Smooth muscle cell (in vitro differentiated cells): ENCODE measurements around the gene GNL2. TPM values are rescaled to one million over a fixed set of nuclear protein-coding genes. Genes with fewer than 3 reads are reported as not detected.

Experiments
- DNase-seq: peaks from one replicate; lab custom pipeline; 2025; ENCODE audit not compliant: unreplicated experiment; lab: John Stamatoyannopoulos, UW
- H2AFZ ChIP-seq: fragments of 200-600 bp; sonication (generic); 2 replicates; pipeline ENCODE4 v1.6.0; 2016; ENCODE audit warnings: antibody characterized with exemption, low read depth, mild to moderate bottlenecking
- H3F3A ChIP-seq: fragments of 200-600 bp; sonication (generic); 2 replicates; pipeline ENCODE4 v1.6.0; 2017; ENCODE audit warnings: antibody characterized with exemption, low read depth
- H3K27ac ChIP-seq: fragments of 200-600 bp; sonication (generic); 2 replicates; pipeline ENCODE4 v1.5.1; 2016; ENCODE audit warnings: low read depth, mild to moderate bottlenecking
- H3K27me3 ChIP-seq: fragments of 200-600 bp; sonication (generic); 2 replicates; pipeline ENCODE4 v1.6.1; 2016; ENCODE audit warnings: low read depth, mild to moderate bottlenecking
- H3K36me3 ChIP-seq: fragments of 200-600 bp; sonication (generic); 2 replicates; pipeline ENCODE4 v1.5.1; 2016; ENCODE audit warnings: low read depth
- H3K4me1 ChIP-seq: fragments of 200-600 bp; sonication (generic); 2 replicates; pipeline ENCODE4 v1.5.1; 2016; ENCODE audit warnings: low read depth
- H3K4me2 ChIP-seq: fragments of 200-600 bp; sonication (generic); 2 replicates; pipeline ENCODE4 v1.6.0; 2016; ENCODE audit warnings: mild to moderate bottlenecking
- H3K4me3 ChIP-seq: fragments of 200-600 bp; sonication (generic); 2 replicates; pipeline ENCODE4 v1.5.1; 2016; ENCODE audit warnings: mild to moderate bottlenecking
- H3K79me2 ChIP-seq: fragments of 200-600 bp; sonication (generic); 2 replicates; pipeline ENCODE4 v1.6.0; 2016; ENCODE audit warnings: low read depth, mild to moderate bottlenecking
- H3K9ac ChIP-seq: fragments of 200-600 bp; sonication (generic); 2 replicates; pipeline ENCODE4 v1.6.0; 2016; ENCODE audit warnings: low read depth
- H3K9me3 ChIP-seq: fragments of 200-600 bp; sonication (generic); replicated peaks from 2 replicates; pipeline ENCODE4 v1.5.1; 2016; ENCODE audit warnings: low read depth
- H4K20me1 ChIP-seq: fragments of 200-600 bp; sonication (generic); 2 replicates; pipeline ENCODE4 v1.6.0; 2016; ENCODE audit warnings: low read depth
- WGBS: methylation state at CpG from one replicate; pipeline ENCODE4 v1.1.7; 2016; ENCODE audit warnings: low lambda C conversion rate; 5-methylcytosine and 5-hydroxymethylcytosine counted together
- polyA plus RNA-seq: library from polyadenylated mRNA; unstranded; fragments of >200 nt; fragmentation: Nextera tagmentation; extraction: Ambion mirVana; gene quantifications from 2 replicates; pipeline ENCODE4 v1.2.1, GENCODE V29; 2016
- total RNA-seq: library from RNA; depleted of rRNA; stranded (reverse); fragments of >200 nt; gene quantifications from 2 replicates; pipeline ENCODE4 v1.2.3, GENCODE V29; 2014
- TF ChIP-seq, protein P1 (sequence below): fragments of 200-600 bp; sonication (generic); IDR thresholded peaks from 2 replicates; pipeline ENCODE4 v1.5.1; 2017; ENCODE audit warnings: borderline replicate concordance, mild to moderate bottlenecking, antibody characterized with exemption; ENCODE audit not compliant: insufficient read depth, poor library complexity, severe bottlenecking

Gene GNL2
- total and polyA plus RNA-seq, 2 experiments from 2014 or later = 57.4 to 61.2 TPM

DNA sequence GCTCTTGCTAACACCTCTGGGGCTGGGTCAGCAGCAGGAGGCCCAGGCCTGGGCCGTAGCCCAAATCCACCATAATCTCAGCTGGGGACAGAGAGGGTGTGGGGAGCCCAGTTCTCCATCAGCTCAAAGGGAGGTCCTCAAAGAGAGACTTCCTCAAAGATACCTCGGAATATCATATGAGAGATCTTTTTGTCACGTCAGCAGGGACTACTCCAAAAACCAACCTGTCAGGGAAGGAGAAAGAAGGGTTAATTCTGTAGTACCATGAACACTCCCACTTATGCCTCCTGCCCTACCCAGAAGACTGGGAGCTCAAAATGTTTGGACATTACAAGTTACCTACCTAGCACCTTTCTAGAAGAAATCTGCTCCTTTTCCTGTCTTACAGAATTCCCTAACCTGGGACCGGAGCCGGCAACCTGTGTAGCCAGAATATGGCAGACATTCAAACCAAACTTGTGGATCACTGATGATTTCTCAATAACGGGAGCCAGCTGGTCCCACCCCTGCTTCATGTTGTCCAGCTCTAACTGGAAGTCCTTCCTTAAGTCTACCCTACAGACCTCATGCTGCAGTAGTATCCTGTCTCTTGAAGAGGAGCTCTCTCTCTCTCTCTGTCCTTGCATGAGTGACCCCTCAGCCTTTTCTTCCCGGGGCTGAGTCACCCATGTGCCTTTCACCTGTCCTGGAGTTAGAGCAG is 34.1 kb upstream of the GNL2 start:
- 71% methylated on average over 7 of the region's 7 CpGs for WGBS
- Histone ChIP-seq H3K79me2 (no peaks in the 10 kb centered on the region), H4K20me1 (no peaks in the 10 kb centered on the region), H3K4me2 (no peak overlapping the region), H3K9me3 (no peaks in the 10 kb centered on the region), H3K4me3 (no peak overlapping the region), H3F3A (no peaks in the 10 kb centered on the region), H3K9ac (no peak overlapping the region), H3K27ac (no peak overlapping the region), H3K4me1 (peaks cover 18% of the 10 kb centered on the region), H3K27me3 (peaks cover 97% of the 10 kb centered on the region), H2AFZ (no peak overlapping the region), H3K36me3 (no peaks in the 10 kb centered on the region)
- TF ChIP-seq, protein P1, sequence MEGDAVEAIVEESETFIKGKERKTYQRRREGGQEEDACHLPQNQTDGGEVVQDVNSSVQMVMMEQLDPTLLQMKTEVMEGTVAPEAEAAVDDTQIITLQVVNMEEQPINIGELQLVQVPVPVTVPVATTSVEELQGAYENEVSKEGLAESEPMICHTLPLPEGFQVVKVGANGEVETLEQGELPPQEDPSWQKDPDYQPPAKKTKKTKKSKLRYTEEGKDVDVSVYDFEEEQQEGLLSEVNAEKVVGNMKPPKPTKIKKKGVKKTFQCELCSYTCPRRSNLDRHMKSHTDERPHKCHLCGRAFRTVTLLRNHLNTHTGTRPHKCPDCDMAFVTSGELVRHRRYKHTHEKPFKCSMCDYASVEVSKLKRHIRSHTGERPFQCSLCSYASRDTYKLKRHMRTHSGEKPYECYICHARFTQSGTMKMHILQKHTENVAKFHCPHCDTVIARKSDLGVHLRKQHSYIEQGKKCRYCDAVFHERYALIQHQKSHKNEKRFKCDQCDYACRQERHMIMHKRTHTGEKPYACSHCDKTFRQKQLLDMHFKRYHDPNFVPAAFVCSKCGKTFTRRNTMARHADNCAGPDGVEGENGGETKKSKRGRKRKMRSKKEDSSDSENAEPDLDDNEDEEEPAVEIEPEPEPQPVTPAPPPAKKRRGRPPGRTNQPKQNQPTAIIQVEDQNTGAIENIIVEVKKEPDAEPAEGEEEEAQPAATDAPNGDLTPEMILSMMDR = no peak
- no peak for DNase-seq

DNA sequence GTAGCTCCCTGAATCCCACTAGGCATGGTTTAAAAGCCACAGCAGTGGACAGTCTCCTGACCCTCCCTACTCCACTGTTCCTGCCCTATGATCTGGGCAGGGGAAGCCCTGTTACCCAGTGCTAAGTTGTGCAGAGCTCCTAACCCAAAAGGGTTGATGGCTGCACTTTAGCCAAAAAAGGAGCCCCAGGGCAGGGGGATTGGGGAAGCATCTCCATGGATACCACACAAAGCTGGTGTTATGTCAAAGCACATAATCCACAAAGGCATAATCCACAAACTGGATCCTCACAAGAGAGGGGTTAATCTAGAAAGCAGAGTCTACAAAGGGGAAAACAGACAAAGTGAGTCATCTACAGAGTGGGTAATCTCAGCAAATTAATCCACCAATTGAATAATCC is 33.3 kb upstream of the GNL2 start:
- H3K4me3 ChIP-seq = no peak overlapping the region
- no peaks in the 10 kb centered on the region for H3K36me3 ChIP-seq
- H2AFZ ChIP-seq = no peak overlapping the region
- no peaks in the 10 kb centered on the region for H3K79me2 ChIP-seq
- no peak overlapping the region for H3K4me2 ChIP-seq
- peaks cover 97% of the 10 kb centered on the region for H3K27me3 ChIP-seq
- no peak for DNase-seq
- TF ChIP-seq, protein P1 = no peak
- no peaks in the 10 kb centered on the region for H3K9me3 ChIP-seq
- H3F3A ChIP-seq = no peaks in the 10 kb centered on the region
- no peak overlapping the region for H3K27ac ChIP-seq
- no peak overlapping the region for H3K9ac ChIP-seq
- peaks cover 17% of the 10 kb centered on the region for H3K4me1 ChIP-seq
- no peaks in the 10 kb centered on the region for H4K20me1 ChIP-seq

DNA sequence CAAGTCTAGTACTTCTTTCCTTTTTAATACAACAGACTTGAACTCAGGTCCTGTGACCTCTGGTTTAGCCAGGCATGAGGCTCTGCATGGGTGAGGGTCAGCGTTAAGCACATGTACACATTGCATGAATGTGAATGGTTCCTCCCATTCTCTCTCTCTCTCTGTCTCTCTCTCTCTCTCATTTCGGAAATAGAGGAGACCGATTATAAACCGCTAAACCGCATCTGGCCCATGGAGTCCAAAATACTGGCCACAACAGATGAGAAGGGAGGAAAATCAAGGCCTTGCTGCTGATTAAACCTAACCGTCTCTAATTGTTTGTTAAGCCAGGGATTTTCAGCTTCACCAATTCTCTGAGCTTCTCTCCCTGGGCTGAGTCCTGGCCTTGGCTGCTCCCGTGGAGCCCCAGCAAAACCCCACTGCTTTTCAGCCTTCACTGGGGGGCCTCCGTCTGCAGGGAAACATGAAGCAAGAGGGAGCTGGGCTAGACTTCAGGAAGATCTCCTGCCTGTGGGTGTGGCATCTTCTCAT is 32.4 kb upstream of the GNL2 start:
- H3K4me2 ChIP-seq = no peak overlapping the region
- no peaks in the 10 kb centered on the region for H3F3A ChIP-seq
- H3K79me2 ChIP-seq = no peaks in the 10 kb centered on the region
- H3K36me3 ChIP-seq = no peaks in the 10 kb centered on the region
- H3K4me1 ChIP-seq = peaks cover 11% of the 10 kb centered on the region
- H2AFZ ChIP-seq = no peak overlapping the region
- H3K27me3 ChIP-seq = peaks cover 95% of the 10 kb centered on the region
- no peak overlapping the region for H3K9ac ChIP-seq
- 80% methylated on average over 8 of the region's 8 CpGs for WGBS
- H3K9me3 ChIP-seq = no peaks in the 10 kb centered on the region
- TF ChIP-seq, protein P1 = no peak
- H3K27ac ChIP-seq = no peak overlapping the region
- no peak for DNase-seq
- H3K4me3 ChIP-seq = no peak overlapping the region
- no peaks in the 10 kb centered on the region for H4K20me1 ChIP-seq

DNA sequence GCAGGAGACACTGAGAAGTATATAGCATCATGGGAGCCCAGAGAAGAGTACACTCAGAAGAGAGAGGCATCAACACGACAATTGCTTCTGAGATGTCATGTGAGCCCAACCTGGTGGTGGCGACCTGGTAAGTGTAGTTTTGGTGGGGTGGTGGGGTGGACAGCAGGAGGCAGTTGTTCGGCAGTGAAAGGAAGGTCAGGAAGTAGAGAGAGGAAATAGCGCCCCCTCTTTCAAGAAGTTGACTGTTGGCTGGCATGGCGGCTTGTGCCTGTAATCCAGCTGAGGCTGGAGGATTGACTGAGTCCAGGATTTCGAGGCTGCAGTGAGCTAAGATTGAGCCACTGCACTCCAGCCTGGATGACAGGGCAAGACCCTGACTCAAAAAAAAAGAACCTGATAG is 26.4 kb upstream of the GNL2 start:
- H2AFZ ChIP-seq = no peak overlapping the region
- H3K4me1 ChIP-seq = no peaks in the 10 kb centered on the region
- H3K9me3 ChIP-seq = no peaks in the 10 kb centered on the region
- H3K4me3 ChIP-seq = no peak overlapping the region
- H3K36me3 ChIP-seq = no peaks in the 10 kb centered on the region
- TF ChIP-seq, protein P1 = no peak
- no peak for DNase-seq
- H4K20me1 ChIP-seq = no peaks in the 10 kb centered on the region
- H3K27ac ChIP-seq = no peak overlapping the region
- peaks cover 82% of the 10 kb centered on the region for H3K27me3 ChIP-seq
- no peaks in the 10 kb centered on the region for H3F3A ChIP-seq
- H3K4me2 ChIP-seq = no peak overlapping the region
- no peak overlapping the region for H3K9ac ChIP-seq
- 54% methylated on average over 5 of the region's 6 CpGs for WGBS
- no peaks in the 10 kb centered on the region for H3K79me2 ChIP-seq
